Suppressor macrophage (primary cell): ENCODE measurements around the gene APOBEC3G.

Experiments used
- DNase-seq, 4 experiments: peaks; one replicate each; pipeline ENCODE4 v3.0.0-alpha.2; 2020 to 2022

Gene APOBEC3G

DNA sequence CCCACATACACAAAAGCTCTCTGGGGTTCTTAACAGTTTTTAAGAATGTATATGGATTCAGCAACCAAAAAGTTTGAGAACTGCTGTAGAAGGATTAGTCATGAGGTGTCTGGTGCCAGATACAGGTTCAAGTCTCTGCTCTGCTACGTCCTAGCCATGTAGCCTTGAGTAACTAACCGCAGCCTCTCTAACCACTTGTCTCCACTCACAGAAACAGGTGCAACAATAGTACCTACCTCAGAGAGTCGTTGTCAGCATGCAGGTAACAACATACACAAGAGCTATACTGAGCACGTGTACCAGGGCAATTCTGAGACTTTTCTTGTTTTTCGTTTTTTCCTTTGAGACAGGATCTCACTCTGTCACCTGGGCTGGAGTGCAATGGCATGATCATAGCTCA lies 48.5 kb downstream of the APOBEC3G start:
- DNase-seq, result no peak

DNA sequence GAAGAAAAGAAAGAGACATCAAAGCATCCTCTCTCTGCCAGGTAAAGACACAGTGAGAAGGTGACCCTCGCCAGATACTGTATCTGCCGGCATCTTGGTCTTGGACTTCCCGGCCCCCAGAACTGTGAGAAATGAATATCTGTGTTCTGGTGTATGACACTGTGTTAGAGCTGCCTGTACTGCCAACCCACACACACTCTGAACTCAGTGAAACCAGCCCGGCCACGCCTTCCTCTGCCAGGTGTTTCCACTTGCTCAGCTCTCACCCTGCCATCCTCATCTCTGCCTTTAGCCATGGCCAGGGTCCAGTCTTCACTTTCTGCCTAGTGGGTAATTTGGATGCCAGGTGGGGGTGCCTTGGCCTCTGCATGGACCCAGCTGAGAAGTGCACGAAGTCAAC lies 51.4 kb downstream of the APOBEC3G start:
- DNase-seq, result no peak

DNA sequence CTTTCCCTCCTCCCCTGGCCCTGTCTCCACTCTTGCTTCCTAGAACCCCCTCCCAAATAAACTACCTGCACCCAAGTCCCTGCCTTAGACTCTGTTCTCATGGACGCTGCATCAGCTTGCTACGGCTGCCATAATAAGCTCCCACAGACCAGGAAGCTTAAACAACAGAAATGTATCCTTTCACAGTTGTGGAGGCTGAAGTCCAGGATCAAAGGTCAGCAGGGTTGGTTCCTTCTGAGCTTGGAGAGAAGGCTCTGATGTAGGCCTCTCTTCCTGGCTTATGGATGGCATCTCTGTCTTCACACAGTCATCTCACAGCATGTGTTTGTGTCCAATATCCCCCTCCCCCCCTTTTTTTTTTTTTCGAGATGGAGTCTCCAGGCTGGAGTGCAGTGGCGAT lies 52.0 kb downstream of the APOBEC3G start:
- DNase-seq, result no peak

DNA sequence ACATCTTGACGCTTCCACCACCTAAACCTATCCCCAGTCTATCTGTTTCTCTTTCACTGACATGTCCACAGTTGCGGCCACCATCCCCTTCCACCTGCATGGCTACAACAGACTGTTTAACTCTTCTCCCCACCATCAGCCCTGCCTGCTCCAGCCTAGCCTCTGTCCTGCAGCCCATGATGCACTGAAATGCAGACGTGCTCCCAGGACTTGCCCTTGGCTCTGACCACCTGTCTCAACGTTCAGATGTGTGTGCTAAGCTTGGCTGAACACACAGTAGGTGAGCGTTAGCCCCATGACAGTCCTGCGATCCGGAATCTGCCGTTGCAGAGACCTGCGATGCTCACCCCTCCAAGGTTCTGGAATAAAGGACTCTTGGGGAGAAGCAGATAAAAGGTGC lies 52.7 kb downstream of the APOBEC3G start:
- no peak for DNase-seq

DNA sequence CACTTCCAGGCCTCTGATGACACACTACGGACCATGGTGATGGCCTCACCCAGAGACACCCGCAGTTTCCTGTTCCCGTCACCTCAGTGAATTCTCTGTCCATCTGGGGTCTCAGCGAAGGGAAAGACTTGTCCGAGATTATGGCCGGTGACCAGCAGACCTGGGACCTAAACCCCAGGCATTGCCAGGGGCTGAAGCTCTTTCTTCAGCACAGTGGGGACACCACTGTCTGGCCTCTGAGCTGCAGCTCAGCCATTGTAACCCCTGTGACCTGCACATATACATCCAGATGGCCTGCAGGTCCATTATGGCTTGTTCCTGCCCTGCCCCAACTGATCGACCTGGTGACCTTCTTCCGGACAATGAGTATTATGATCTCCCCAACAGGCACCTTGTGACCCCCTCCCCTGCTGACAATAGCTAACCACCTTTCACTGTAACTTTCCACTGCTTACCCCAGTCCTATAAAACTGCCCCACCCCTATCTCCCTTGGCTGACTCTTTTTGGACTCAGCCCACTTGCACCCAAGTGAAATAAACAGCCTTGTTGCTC lies 53.2 kb downstream of the APOBEC3G start:
- no peak for DNase-seq

DNA sequence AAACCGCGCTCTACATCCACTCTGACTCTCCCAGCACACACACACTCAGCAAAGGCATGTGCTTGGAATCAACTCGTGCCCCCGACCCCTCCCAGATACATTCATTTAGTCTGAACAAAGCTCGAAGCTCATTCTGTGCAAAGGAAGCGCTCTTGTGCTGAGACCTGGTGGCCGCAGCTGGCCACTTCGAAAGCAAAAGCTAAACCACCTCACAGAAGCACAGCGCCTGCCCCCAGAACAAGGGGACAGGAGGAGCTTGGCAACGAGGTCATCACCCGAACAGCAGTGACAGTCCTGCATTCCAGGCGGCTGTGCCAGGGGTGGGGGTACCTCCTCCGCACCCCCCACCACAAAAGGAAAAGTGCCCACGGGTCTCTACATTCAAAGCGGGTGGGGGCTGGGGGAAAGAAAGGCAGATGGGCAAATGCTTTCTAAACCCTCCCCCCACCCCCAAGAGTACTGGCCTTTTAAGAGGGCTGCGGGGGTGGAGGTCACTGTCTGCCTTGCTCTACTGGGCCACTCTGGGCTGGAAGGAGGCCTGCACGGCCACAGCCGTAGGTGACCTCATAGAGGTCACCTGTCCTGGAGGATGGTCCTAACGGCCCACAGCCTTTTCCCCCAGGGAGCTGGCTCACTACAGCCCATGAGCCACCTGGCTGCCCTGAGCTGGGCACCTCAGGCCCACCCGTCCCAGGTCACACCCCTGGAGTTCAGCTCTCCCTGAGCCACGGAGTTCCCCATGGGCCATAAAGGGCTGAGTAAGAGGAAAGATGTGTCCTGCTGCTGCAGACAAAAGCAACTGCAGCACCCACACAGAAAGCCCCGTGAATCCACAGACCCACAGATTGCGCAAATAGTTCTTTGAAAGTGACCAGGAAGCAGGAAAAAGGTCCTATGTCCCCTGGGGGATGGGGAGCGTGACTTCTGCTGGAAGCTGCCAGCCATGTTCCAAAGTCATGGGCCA lies 54.1 kb downstream of the APOBEC3G start:
- peak; percentile 72 to 93 (median 86) for DNase-seq

DNA sequence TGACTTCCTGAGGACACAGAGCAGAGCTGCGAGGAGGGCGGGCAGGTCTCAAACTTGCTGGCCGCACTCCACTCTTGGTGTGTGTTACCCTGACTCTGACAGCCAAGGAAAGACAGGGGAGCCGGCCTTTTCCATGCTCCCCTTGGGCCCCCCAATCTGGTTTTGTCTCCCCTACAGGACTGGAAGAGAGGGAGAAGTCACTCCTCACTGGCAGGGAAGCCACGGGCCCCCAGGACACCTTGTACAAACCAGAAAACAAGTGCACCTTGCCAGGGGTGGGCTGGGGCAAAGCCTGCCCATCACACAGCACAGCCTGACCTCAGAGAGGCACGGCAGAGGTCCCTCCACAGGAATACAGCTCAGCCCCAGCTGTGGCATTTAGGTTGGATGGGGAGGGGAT lies 55.2 kb downstream of the APOBEC3G start:
- no peak for DNase-seq

DNA sequence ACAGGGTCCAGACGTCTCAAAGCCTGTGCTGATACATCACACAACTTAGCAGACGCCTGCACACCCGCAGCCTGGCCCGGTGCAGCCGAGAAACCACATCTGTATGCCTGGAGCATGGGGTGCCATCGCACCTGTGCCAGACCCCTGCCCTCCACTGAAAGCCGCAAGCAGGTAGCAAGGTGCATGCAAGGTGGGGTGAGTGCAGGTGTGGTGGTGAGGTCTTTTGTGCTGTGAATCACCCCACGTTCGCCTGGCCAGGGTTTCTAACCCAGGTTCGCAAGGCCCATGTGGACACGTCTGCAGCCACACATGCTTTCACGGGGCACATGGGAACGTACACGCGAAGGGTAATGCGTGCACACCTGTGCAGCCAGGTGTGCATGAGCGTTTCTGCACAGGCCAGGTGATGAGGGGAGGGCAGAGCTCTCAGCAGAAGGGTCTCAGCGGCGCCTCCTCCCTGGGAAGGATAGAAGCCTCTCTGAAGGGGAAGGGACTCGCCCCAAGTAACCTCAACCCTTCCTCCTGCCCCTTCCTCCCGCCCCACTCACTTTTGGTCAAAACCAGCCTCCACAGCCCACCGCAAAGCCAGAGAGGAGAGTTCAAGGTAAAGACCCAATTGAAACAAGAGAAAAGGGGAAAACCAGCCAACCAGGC lies 55.9 kb downstream of the APOBEC3G start:
- DNase-seq, result no peak

DNA sequence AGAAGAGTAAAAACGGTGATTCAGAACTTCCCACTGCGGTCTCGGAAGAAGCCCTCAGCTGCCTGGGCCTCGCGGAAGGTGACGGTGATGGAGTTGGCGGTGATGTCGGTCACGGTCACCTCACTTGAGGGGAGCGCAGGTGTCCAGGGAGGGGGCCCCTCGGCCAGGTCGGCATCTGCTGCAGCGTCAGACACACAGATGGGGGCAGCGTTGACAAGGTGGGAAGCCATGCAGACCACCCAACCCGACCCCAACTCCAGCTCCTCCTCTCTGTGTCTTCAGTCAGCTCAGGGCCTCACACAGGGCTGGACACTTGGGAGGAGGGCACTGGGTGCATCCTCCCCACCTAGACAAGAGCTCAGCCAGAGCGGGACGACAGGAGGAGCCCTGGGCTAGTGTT lies 56.8 kb downstream of the APOBEC3G start:
- DNase-seq, result no peak

DNA sequence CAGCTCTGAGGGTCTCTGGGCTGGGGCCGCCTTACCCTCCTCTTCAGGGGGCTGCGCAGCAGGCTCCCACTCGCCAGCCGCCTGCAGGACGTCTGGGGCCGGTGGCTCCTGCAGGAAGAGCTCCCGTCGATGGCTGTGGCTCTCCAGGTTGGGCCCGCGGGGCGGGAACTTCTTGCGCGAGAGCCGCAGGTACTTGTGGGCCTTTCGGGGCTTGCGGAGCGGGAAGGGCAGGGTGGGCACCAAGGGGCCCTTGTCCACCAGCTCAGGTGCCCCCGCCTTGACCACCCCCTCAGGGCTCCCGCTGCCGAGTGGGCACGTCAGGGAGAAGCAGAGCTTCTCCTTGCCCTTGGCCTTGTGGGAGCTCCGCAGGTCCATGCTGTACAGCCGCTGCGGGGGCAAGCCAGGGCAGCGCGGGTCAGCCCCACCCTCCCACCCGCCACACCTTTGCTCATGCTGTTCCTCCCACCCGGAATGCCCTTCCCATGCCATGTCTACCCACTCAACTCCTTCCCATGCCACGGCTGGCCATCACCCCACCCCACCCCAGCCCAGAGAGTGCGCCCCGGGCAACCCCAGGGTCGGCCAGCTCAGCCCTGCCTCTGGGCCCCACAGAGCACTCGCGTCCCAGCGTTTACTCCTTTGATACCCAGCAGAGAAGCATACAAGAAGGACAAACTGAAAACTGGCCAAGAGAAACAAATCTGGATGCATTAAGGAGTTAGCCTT lies 57.5 kb downstream of the APOBEC3G start:
- no peak for DNase-seq

DNA sequence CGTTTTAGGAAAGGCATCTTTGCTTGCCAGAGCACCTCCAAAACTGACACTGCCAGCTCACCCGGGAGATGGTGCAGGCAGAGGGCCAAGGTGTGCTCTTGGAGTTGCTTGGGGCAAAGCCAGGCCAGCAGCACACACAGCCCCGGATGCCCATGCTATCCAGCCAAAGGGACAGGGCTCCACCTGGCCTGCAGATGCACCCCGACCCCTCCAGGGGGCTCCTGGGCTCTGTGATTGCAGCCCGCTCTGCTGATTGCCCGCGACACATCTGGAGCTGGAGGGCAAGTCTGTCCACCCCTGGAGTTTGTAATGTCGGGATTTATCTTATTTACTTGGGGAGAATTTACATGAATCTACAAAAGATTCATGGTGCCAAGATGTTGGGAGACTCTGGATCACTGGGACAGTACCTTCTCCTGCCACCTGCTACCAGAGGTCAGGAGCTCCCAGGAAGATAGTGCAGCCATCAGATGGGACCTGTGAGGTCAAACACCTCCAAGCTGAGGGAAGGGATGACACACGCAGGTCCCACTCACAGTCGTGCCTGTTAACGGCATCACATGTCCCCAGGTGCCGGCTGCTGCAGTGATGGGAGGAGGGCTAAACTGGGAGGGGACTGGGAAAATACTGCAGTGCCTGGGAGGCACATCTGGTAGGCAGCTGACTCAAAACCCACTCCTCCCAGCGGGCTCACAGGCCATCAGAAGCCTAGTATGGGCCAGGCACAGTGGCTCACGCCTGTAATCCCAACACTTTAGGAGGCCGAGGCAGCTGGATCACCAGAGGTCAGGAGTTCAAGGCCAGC lies 58.2 kb downstream of the APOBEC3G start:
- peak in 3 of 4 experiments; percentile 16 to 61 (median 46) for DNase-seq

DNA sequence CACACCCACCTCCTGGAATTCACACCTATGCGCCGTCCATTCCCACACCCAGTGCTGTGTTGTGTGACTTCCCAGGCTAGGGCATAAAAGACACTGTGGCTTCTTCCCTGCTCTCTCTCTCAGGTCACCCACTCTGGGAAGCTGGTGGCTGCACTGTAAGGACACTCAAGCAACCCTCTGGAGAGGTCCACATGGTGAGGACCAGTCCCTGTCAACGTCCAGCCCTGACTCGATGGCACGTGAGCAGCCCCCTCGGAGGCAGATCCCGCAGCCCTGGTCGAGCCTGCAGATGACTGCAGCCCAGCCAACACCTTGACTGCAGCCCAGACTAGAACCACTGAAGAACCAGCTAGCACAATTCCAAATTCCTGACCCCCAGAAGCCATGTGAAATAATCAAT lies 59.2 kb downstream of the APOBEC3G start:
- DNase-seq, result no peak
